CD8-positive, alpha-beta memory T cell (primary cell): ENCODE results near the gene PPP1R14B. TPM values are rescaled to one million over a fixed set of nuclear protein-coding genes. Genes with fewer than 3 reads are reported as not detected.
"Not testable (repeated sequence)": the region's sequence is repeated elsewhere in the genome, so short reads cannot be mapped to it uniquely, and the experiment has no call there.

Experiments used
- CTCF ChIA-PET: fragments of 350-600 bp; sonication (Branson Sonifier 250); formaldehyde crosslinking; loops from one replicate; lab custom pipeline; 2021; ENCODE audit warnings: antibody characterized with exemption; lab: Charles Lee
- POLR2A ChIA-PET: fragments of 350-600 bp; sonication (Branson Sonifier 250); formaldehyde crosslinking; loops from one replicate; lab custom pipeline; 2021; ENCODE audit warnings: antibody characterized with exemption; lab: Charles Lee
- DNase-seq, 5 donors: peaks; one replicate each; pipeline versions ENCODE4 v3.0.0 to v3.0.0-alpha.2; 2020 to 2022; ENCODE audit warnings: mixed read lengths in 1 of 5
- H3K27ac ChIP-seq: one replicate; pipeline ENCODE4 v1.7.0; 2013; ENCODE audit warnings: low read depth, mild to moderate bottlenecking, low read length, moderate library complexity
- H3K27me3 ChIP-seq: 2 replicates; pipeline ENCODE4 v1.7.0; 2013; ENCODE audit warnings: low read length, mild to moderate bottlenecking; ENCODE audit not compliant: insufficient read depth, poor library complexity, severe bottlenecking
- H3K36me3 ChIP-seq: 2 replicates; pipeline ENCODE4 v1.7.0; 2013; ENCODE audit warnings: mild to moderate bottlenecking, low read length, moderate library complexity; ENCODE audit not compliant: insufficient read depth
- H3K4me1 ChIP-seq: 2 replicates; pipeline ENCODE4 v1.7.0; 2013; ENCODE audit warnings: mild to moderate bottlenecking, low read length, moderate library complexity; ENCODE audit not compliant: insufficient read depth
- H3K4me3 ChIP-seq: 2 replicates; pipeline ENCODE4 v1.7.0; 2013; ENCODE audit warnings: mild to moderate bottlenecking, low read length
- H3K9me3 ChIP-seq: 2 replicates; pipeline ENCODE4 v1.7.0; 2013; ENCODE audit warnings: mild to moderate bottlenecking, low read length
- H3K27ac Mint-ChIP-seq, 8 donors: one replicate each; pipeline ENCODE4 v1.8.0; 2020 to 2021; ENCODE audit warnings: mixed read lengths in 8 of 8, mild to moderate bottlenecking in 6 of 8, inconsistent platforms in 3 of 8, moderate library complexity in 3 of 8
- H3K27me3 Mint-ChIP-seq, 2 donors: one replicate each; pipeline ENCODE4 v1.8.0; 2020 to 2021; ENCODE audit warnings: mixed read lengths in 2 of 2, mild to moderate bottlenecking in 1 of 2, moderate library complexity in 1 of 2
- H3K36me3 Mint-ChIP-seq, 3 donors: one replicate each; pipeline ENCODE4 v1.8.0; 2020 to 2021; ENCODE audit warnings: mixed read lengths in 3 of 3, inconsistent platforms in 1 of 3, mild to moderate bottlenecking in 1 of 3
- H3K4me1 Mint-ChIP-seq, 3 donors: one replicate each; pipeline ENCODE4 v1.8.0; 2020 to 2021; ENCODE audit warnings: mixed read lengths in 3 of 3, inconsistent platforms in 1 of 3, mild to moderate bottlenecking in 1 of 3
- H3K4me3 Mint-ChIP-seq, 7 donors: one replicate each; pipeline ENCODE4 v1.8.0; 2020 to 2021; ENCODE audit warnings: mixed read lengths in 7 of 7, mild to moderate bottlenecking in 6 of 7, moderate library complexity in 4 of 7, inconsistent platforms in 2 of 7
- H3K9me3 Mint-ChIP-seq, 5 donors: one replicate each; pipeline ENCODE4 v1.8.0; 2020 to 2022; ENCODE audit warnings: mixed read lengths in 5 of 5, mild to moderate bottlenecking in 3 of 5, moderate library complexity in 2 of 5, inconsistent platforms in 1 of 5
- polyA plus RNA-seq: library from polyadenylated mRNA; unstranded; fragments of 300-500 nt; fragmentation: Illumina TruSeq; gene quantifications from one replicate; pipeline ENCODE4 v1.2.3, GENCODE V29; 2021
- total RNA-seq, 2 experiments: library from RNA; stranded (reverse); gene quantifications; one replicate each; pipeline ENCODE4 v1.2.3, GENCODE V29; 2021

PPP1R14B gene
- total and polyA plus RNA-seq, 3 experiments from 2014 or later: 57.3 to 381 (median 365) TPM

- not testable (repeated sequence) for H3K27me3 Mint-ChIP-seq, H3K4me3 ChIP-seq
Observed at GRCh38 chr11:64246621-64246870, 197 bp downstream of the PPP1R14B start.

GRCh38 chr11:64245797-64246620, 734 bp downstream of the PPP1R14B start:
- no peaks in the 10 kb centered on the region for H3K27me3 Mint-ChIP-seq
- peak; percentile 36 to 84 (median 58) for DNase-seq
- Histone ChIP-seq H3K4me3 (peak overlapping the region; percentile 66), H3K36me3 (no peaks in the 10 kb centered on the region), H3K9me3 (no peaks in the 10 kb centered on the region), H3K4me1 (peaks cover 37% of the 10 kb centered on the region), H3K27ac (peak overlapping the region; percentile 67), H3K27me3 (no peaks in the 10 kb centered on the region)
- H3K9me3 Mint-ChIP-seq: no peaks in the 10 kb centered on the region
- ChIA-PET POLR2A (interaction anchor here (0.6 to 4.3 kb wide), 13 partner anchors 11 to 1516 kb away, joined by 3 to 44 read pairs (median 8); partner anchors contain the start of genes DNAJC4, ESRRA, FERMT3 and NUDT22), CTCF (interaction anchor here (1.0 to 13.4 kb wide), 7 partner anchors 9 to 57 kb away, joined by 3 to 124 read pairs (median 6); partner anchors contain the start of genes CATSPERZ, ESRRA, FERMT3 and NUDT22)
- H3K4me3 Mint-ChIP-seq: peak overlapping the region; percentile 83 to 94 (median 86)
- H3K4me1 Mint-ChIP-seq: peaks cover 21 to 60% (median 23%) of the 10 kb centered on the region in 3 donors
- peak overlapping the region; percentile 79 to 96 (median 88) for H3K27ac Mint-ChIP-seq
- peaks cover 0 to 19% (median 0%) of the 10 kb centered on the region in 3 donors for H3K36me3 Mint-ChIP-seq

More at GRCh38 chr11:64246621-64246870, 197 bp downstream of the PPP1R14B start:
- Mint-ChIP-seq H3K36me3 (peaks cover 0 to 16% (median 0%) of the 10 kb centered on the region in 3 donors), H3K4me1 (peaks cover 21 to 58% (median 25%) of the 10 kb centered on the region in 3 donors), H3K27ac (peak overlapping the region in 2 of 8 donors; percentile 57 to 93), H3K4me3 (peak overlapping the region; percentile 83 to 96 (median 85))
- H3K27ac ChIP-seq: peak overlapping the region; percentile 67
- POLR2A ChIA-PET: interaction anchor here (0.6 to 4.3 kb wide), 10 partner anchors 12 to 1517 kb away, joined by 3 to 44 read pairs (median 8); partner anchors contain the start of genes DNAJC4, ESRRA, FERMT3 and NUDT22
- not testable (repeated sequence) for H3K27me3 ChIP-seq, H3K36me3 ChIP-seq, H3K9me3 ChIP-seq, DNase-seq, H3K9me3 Mint-ChIP-seq
- H3K4me1 ChIP-seq: peaks cover 37% of the 10 kb centered on the region
- CTCF ChIA-PET: interaction anchor here (1.4 to 13.4 kb wide), 5 partner anchors 8 to 56 kb away, joined by 3 to 124 read pairs (median 62); partner anchors contain the start of genes CATSPERZ, ESRRA and FERMT3

GRCh38 chr11:64245401-64245796, 1.3 kb downstream of the PPP1R14B start:
- H3K9me3 ChIP-seq: no peaks in the 10 kb centered on the region
- no peaks in the 10 kb centered on the region for H3K9me3 Mint-ChIP-seq
- peak overlapping the region; percentile 67 for H3K27ac ChIP-seq
- H3K4me1 Mint-ChIP-seq: peaks cover 24 to 59% (median 26%) of the 10 kb centered on the region in 3 donors
- H3K4me1 ChIP-seq: peaks cover 33% of the 10 kb centered on the region
- H3K4me3 Mint-ChIP-seq: peak overlapping the region; percentile 83 to 94 (median 86)
- H3K27ac Mint-ChIP-seq: peak overlapping the region; percentile 79 to 99 (median 88)
- no peaks in the 10 kb centered on the region for H3K27me3 Mint-ChIP-seq
- ChIA-PET CTCF (interaction anchor here (1.0 to 13.4 kb wide), 7 partner anchors 8 to 58 kb away, joined by 3 to 124 read pairs (median 6); partner anchors contain the start of genes CATSPERZ, ESRRA, FERMT3 and NUDT22), POLR2A (interaction anchor here (0.9 to 4.3 kb wide), 9 partner anchors 11 to 72 kb away, joined by 5 to 44 read pairs (median 9); partner anchors contain the start of genes DNAJC4, ESRRA, FERMT3 and NUDT22)
- no peaks in the 10 kb centered on the region for H3K36me3 ChIP-seq
- peak overlapping the region; percentile 66 for H3K4me3 ChIP-seq
- H3K36me3 Mint-ChIP-seq: peaks cover 0 to 20% (median 0%) of the 10 kb centered on the region in 3 donors
- peak in 4 of 5 donors; percentile 56 to 84 (median 64) for DNase-seq
- H3K27me3 ChIP-seq: no peaks in the 10 kb centered on the region

GRCh38 chr11:64244966-64245365, 1.8 kb downstream of the PPP1R14B start:
- peaks cover 36% of the 10 kb centered on the region for H3K4me1 ChIP-seq
- H3K9me3 ChIP-seq: no peaks in the 10 kb centered on the region
- no peak for DNase-seq
- Mint-ChIP-seq H3K9me3 (no peaks in the 10 kb centered on the region), H3K27me3 (no peaks in the 10 kb centered on the region), H3K4me3 (peak overlapping the region in 6 of 7 donors; percentile 83 to 94 (median 87)), H3K4me1 (peaks cover 28 to 62% (median 28%) of the 10 kb centered on the region in 3 donors), H3K27ac (peak overlapping the region in 7 of 8 donors; percentile 45 to 99 (median 89)), H3K36me3 (peaks cover 0 to 20% (median 0%) of the 10 kb centered on the region in 3 donors)
- H3K27me3 ChIP-seq: no peaks in the 10 kb centered on the region
- H3K27ac ChIP-seq: peak overlapping the region; percentile 67
- CTCF ChIA-PET: interaction anchor here (1.0 to 13.4 kb wide), 5 partner anchors 13 to 58 kb away, joined by 3 to 124 read pairs (median 62); partner anchors contain the start of genes CATSPERZ, ESRRA, FERMT3 and NUDT22
- POLR2A ChIA-PET: interaction anchor here (0.6 to 4.3 kb wide), 9 partner anchors 12 to 1572 kb away, joined by 5 to 44 read pairs (median 9); partner anchors contain the start of genes DNAJC4, ESRRA, FERMT3 and NUDT22
- H3K36me3 ChIP-seq: no peaks in the 10 kb centered on the region
- peak overlapping the region; percentile 66 for H3K4me3 ChIP-seq

GRCh38 chr11:64244107-64244506, 2.6 kb downstream of the PPP1R14B start:
- Mint-ChIP-seq H3K4me3 (peak overlapping the region in 6 of 7 donors; percentile 27 to 88 (median 72)), H3K27me3 (no peaks in the 10 kb centered on the region), H3K27ac (peak overlapping the region in 5 of 8 donors; percentile 58 to 93 (median 79)), H3K36me3 (peaks cover 0 to 20% (median 0%) of the 10 kb centered on the region in 3 donors), H3K9me3 (no peaks in the 10 kb centered on the region), H3K4me1 (peaks cover 27 to 65% (median 31%) of the 10 kb centered on the region in 3 donors)
- ChIA-PET POLR2A (interaction anchor here (1.0 to 1.4 kb wide), 2 partner anchors 18 to 38 kb away, joined by 3 to 9 read pairs; partner anchors contain the start of gene NUDT22), CTCF (interaction anchor here (1.5 to 13.4 kb wide), 5 partner anchors 8 to 60 kb away, joined by 5 to 124 read pairs (median 12); partner anchors contain the start of genes CATSPERZ and FERMT3)
- DNase-seq: no peak
- H3K4me3 ChIP-seq: no peak overlapping the region
- H3K4me1 ChIP-seq: peaks cover 39% of the 10 kb centered on the region
- H3K9me3 ChIP-seq: no peaks in the 10 kb centered on the region
- H3K27ac ChIP-seq: no peak overlapping the region
- no peaks in the 10 kb centered on the region for H3K36me3 ChIP-seq
- no peaks in the 10 kb centered on the region for H3K27me3 ChIP-seq

- DNase-seq: no peak
- Mint-ChIP-seq H3K4me3 (peak overlapping the region; percentile 49 to 90 (median 87)), H3K27ac (peak overlapping the region in 7 of 8 donors; percentile 29 to 93 (median 76)), H3K36me3 (peaks cover 0 to 26% (median 0%) of the 10 kb centered on the region in 3 donors), H3K9me3 (no peaks in the 10 kb centered on the region), H3K4me1 (peaks cover 27 to 71% (median 30%) of the 10 kb centered on the region in 3 donors), H3K27me3 (no peaks in the 10 kb centered on the region)
- ChIA-PET CTCF (interaction anchor here (1.5 to 13.4 kb wide), 5 partner anchors 9 to 61 kb away, joined by 5 to 124 read pairs (median 12); partner anchors contain the start of genes CATSPERZ and FERMT3), POLR2A (interaction anchor here (1.0 kb wide), 1 partner anchor 37 kb away, joined by 3 read pairs; no protein-coding TSS in a partner anchor)
- Histone ChIP-seq H3K9me3 (no peaks in the 10 kb centered on the region), H3K4me1 (peaks cover 39% of the 10 kb centered on the region), H3K36me3 (no peaks in the 10 kb centered on the region), H3K4me3 (no peak overlapping the region), H3K27ac (no peak overlapping the region), H3K27me3 (no peaks in the 10 kb centered on the region)
Observed at GRCh38 chr11:64243236-64243854, 3.4 kb downstream of the PPP1R14B start.
